Stimulated activated CD4-positive, alpha-beta T cell treated with anti-CD3 and anti-CD28 coated beads, TNF-alpha, amount 100 ng/mL, for 24 hours (primary cell): ENCODE results near the gene CCDC61.

ENCODE experiments used
- DNase-seq, 3 experiments: peaks; one replicate each; pipeline ENCODE4 v3.0.0-alpha.2; 2020; ENCODE audit warnings: low read depth in 3 of 3

The CCDC61 gene

GRCh38 chr19:46040125-46040524 is 44.9 kb downstream of the CCDC61 start:
- DNase-seq: no peak

- DNase-seq: no peak
Measured at GRCh38 chr19:46040952-46041500, 45.8 kb downstream of the CCDC61 start, which contains the start of gene IGFL4. TSS of gene IGFL4 (minus strand) at chr19:46041002. CDS start at chr19:46040962, 40 bp downstream.

- no peak for DNase-seq
Measured at GRCh38 chr19:46042252-46042883, 47.1 kb downstream of the CCDC61 start.

- no peak for DNase-seq
Measured at GRCh38 chr19:46043519-46043918, 48.3 kb downstream of the CCDC61 start.

- no peak for DNase-seq
Measured at GRCh38 chr19:46049597-46049996, 54.3 kb downstream of the CCDC61 start.

GRCh38 chr19:46052896-46053295 is 57.6 kb downstream of the CCDC61 start:
- no peak for DNase-seq

- DNase-seq: no peak
Measured at GRCh38 chr19:46056536-46056935, 61.3 kb downstream of the CCDC61 start.

- DNase-seq: no peak
Measured at GRCh38 chr19:46058778-46059177, 63.5 kb downstream of the CCDC61 start.

- DNase-seq: no peak
Measured at GRCh38 chr19:46060012-46060411, 64.7 kb downstream of the CCDC61 start.

GRCh38 chr19:46063201-46063600 is 67.9 kb downstream of the CCDC61 start:
- DNase-seq: no peak

GRCh38 chr19:46065486-46066071 is 70.3 kb downstream of the CCDC61 start:
- no peak for DNase-seq

GRCh38 chr19:46066471-46066870 is 71.2 kb downstream of the CCDC61 start:
- no peak for DNase-seq

GRCh38 chr19:46067691-46068090 is 72.4 kb downstream of the CCDC61 start:
- no peak for DNase-seq
